PC-3 (cell line): ENCODE measurements around the gene AP3B1. TPM values are rescaled to one million over a fixed set of nuclear protein-coding genes. Genes with fewer than 3 reads are reported as not detected.

Experiments used
- ATAC-seq: fragments of 200-7000 bp; cut with Tn5 transposase; 2 replicates; pipeline ENCODE4 v1.9.1; 2020; ENCODE audit warnings: mild to moderate bottlenecking, moderate library complexity
- BruUV-seq: library from RNA; stranded (reverse); fragments of 400-500 nt; replicated peaks from 2 replicates; lab custom pipeline; 2021; lab: Mats Ljungman, UMichigan
- CTCF ChIA-PET: fragments of 300-600 bp; sonication (Branson Sonifier 250); formaldehyde crosslinking; loops from one replicate; lab custom pipeline; 2022; ENCODE audit warnings: antibody characterized with exemption; lab: Charles Lee
- POLR2A ChIA-PET: fragments of 300-600 bp; sonication (Branson Sonifier 250); formaldehyde crosslinking; loops from one replicate; lab custom pipeline; 2022; ENCODE audit warnings: antibody characterized with exemption; ENCODE audit not compliant: unreplicated experiment; lab: Charles Lee
- DNase-seq: peaks from one replicate; pipeline ENCODE4 v3.0.0-alpha.2; 2015
- H2AFZ ChIP-seq: fragments of 300-600 bp; sonication (generic); 2 replicates; pipeline ENCODE4 v1.6.0; 2016; ENCODE audit warnings: antibody characterized with exemption, low read length
- H3F3A ChIP-seq: fragments of 300-600 bp; sonication (generic); one replicate; pipeline ENCODE4 v1.6.0; 2017; ENCODE audit warnings: antibody characterized with exemption, low read length, control low read depth, mild to moderate bottlenecking; ENCODE audit not compliant: unreplicated experiment
- H3K27ac ChIP-seq: fragments of 300-600 bp; sonication (generic); 2 replicates; pipeline ENCODE4 v1.5.1; 2016; ENCODE audit warnings: mild to moderate bottlenecking, low read length
- H3K27me3 ChIP-seq: fragments of 300-600 bp; sonication (generic); 2 replicates; pipeline ENCODE4 v1.6.1; 2016; ENCODE audit warnings: low read length, mixed read lengths
- H3K36me3 ChIP-seq: fragments of 300-600 bp; sonication (generic); 2 replicates; pipeline ENCODE4 v1.6.1; 2016; ENCODE audit warnings: low read depth, mixed run types, low read length, mixed read lengths
- H3K4me1 ChIP-seq: fragments of 300-600 bp; sonication (generic); 2 replicates; pipeline ENCODE4 v1.5.1; 2016; ENCODE audit warnings: low read length; ENCODE audit not compliant: insufficient read depth
- H3K4me2 ChIP-seq: fragments of 300-600 bp; sonication (generic); 2 replicates; pipeline ENCODE4 v1.6.0; 2016; ENCODE audit warnings: low read length
- H3K4me3 ChIP-seq: fragments of 300-600 bp; sonication (generic); 2 replicates; pipeline ENCODE4 v1.5.1; 2016; ENCODE audit warnings: mild to moderate bottlenecking, low read length, mixed read lengths
- H3K79me2 ChIP-seq: fragments of 300-600 bp; sonication (generic); 2 replicates; pipeline ENCODE4 v1.6.1; 2017; ENCODE audit warnings: low read length, mixed read lengths
- H3K9ac ChIP-seq: fragments of 300-600 bp; sonication (generic); 2 replicates; pipeline ENCODE4 v1.6.0; 2016; ENCODE audit warnings: mild to moderate bottlenecking, low read length
- H3K9me2 ChIP-seq: fragments of 300-600 bp; sonication (generic); replicated peaks from 2 replicates; pipeline ENCODE4 v1.6.1; 2016; ENCODE audit warnings: mixed run types, low read length, mixed read lengths
- H3K9me3 ChIP-seq: fragments of 300-600 bp; sonication (generic); 2 replicates; pipeline ENCODE4 v1.6.1; 2016; ENCODE audit warnings: low read length, mixed read lengths
- H4K20me1 ChIP-seq: fragments of 300-600 bp; sonication (generic); 2 replicates; pipeline ENCODE4 v1.6.1; 2016; ENCODE audit warnings: low read length, mixed read lengths
- EZH2 ChIP-seq: fragments of 300-600 bp; sonication (generic); IDR thresholded peaks from one replicate; pipeline ENCODE4 v1.6.1; 2017; ENCODE audit warnings: antibody characterized with exemption, mild to moderate bottlenecking, low read length; ENCODE audit not compliant: unreplicated experiment
- EZH2phosphoT487 ChIP-seq: fragments of 300-600 bp; sonication (generic); IDR thresholded peaks from 2 replicates; pipeline ENCODE4 v1.6.1; 2018; ENCODE audit warnings: mild to moderate bottlenecking, antibody characterized with exemption, low read length, borderline replicate concordance
- intact Hi-C: fragments of 100-400 bp; cut with micrococcal nuclease; formaldehyde crosslinking; loops from 2 replicates; pipeline ENCODE4 v1.9.0; 2023
- total RNA-seq: library from RNA; depleted of rRNA; stranded (reverse); fragments of >200 nt; gene quantifications from 2 replicates; pipeline ENCODE4 v1.2.3, GENCODE V29; 2014
- TF ChIP-seq, protein P1 (sequence below): fragments of 300-600 bp; sonication (generic); conservative IDR thresholded peaks from 2 replicates; pipeline ENCODE4 v1.5.1; 2017; ENCODE audit warnings: antibody characterized with exemption, low read depth, mild to moderate bottlenecking, low read length

Gene AP3B1
- total RNA-seq, 1 experiment from 2014 or later: 25.7 TPM

DNA sequence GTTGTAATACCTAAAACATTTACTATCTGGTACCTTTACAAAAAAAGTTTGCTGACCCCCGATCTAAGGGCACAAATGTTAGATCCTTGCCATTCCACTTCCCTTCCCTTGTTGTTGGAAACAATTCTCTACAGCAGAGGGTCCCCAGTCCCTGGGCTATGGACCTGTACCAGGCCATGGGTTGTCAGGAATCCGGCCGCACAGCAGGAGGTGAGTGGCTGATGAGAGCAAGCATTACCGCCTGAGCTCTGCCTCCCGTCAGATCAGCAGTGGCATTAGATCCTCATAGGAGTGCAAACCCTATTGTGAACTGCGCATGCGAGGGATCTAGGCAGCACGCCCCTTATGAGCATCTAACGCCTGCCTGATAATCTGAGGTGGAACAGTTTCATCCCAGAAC lies 248.5 kb downstream of the AP3B1 start:
- TF ChIP-seq, protein P1, sequence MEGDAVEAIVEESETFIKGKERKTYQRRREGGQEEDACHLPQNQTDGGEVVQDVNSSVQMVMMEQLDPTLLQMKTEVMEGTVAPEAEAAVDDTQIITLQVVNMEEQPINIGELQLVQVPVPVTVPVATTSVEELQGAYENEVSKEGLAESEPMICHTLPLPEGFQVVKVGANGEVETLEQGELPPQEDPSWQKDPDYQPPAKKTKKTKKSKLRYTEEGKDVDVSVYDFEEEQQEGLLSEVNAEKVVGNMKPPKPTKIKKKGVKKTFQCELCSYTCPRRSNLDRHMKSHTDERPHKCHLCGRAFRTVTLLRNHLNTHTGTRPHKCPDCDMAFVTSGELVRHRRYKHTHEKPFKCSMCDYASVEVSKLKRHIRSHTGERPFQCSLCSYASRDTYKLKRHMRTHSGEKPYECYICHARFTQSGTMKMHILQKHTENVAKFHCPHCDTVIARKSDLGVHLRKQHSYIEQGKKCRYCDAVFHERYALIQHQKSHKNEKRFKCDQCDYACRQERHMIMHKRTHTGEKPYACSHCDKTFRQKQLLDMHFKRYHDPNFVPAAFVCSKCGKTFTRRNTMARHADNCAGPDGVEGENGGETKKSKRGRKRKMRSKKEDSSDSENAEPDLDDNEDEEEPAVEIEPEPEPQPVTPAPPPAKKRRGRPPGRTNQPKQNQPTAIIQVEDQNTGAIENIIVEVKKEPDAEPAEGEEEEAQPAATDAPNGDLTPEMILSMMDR: no peak
- TF ChIP-seq EZH2 (no peak), EZH2phosphoT487 (no peak)
- POLR2A ChIA-PET: no interaction called here
- H3K4me2 ChIP-seq: no peak overlapping the region

DNA sequence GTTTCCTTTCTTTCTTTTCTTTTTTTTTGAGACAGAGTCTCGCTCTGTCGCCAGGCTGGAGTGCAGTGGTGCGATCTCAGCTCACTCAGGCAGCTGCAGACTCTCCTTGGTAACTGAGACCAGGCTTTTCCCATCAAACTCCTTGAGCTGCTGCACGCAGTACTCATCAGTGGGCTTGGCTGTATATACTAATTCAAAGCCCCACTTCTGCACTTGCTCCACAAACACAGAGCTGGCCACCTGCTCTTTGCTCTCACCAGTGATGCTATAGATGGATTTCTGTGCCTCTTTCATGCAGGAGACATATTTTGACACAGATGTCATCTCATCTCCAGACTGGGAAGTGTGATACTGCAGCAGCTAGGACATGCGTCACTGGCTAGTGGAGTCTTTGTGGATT lies 252.7 kb downstream of the AP3B1 start:
- Histone ChIP-seq H3K4me2 (no peak overlapping the region), H3F3A (no peaks in the 10 kb centered on the region), H3K4me3 (no peak overlapping the region), H3K9ac (no peak overlapping the region), H3K27me3 (no peaks in the 10 kb centered on the region), H3K36me3 (no peaks in the 10 kb centered on the region), H3K27ac (no peak overlapping the region), H3K9me3 (no peaks in the 10 kb centered on the region), H3K79me2 (no peaks in the 10 kb centered on the region), H2AFZ (no peak overlapping the region), H3K4me1 (no peaks in the 10 kb centered on the region), H4K20me1 (no peaks in the 10 kb centered on the region), H3K9me2 (no peaks in the 10 kb centered on the region)
- intact Hi-C loops: no loop called here
- ChIA-PET POLR2A (interaction anchor here (0.6 kb wide), 2 partner anchors 200 to 523 kb away, joined by 4 to 5 read pairs; no protein-coding TSS in a partner anchor), CTCF (interaction anchor here (0.6 kb wide), 1 partner anchor 116 kb away, joined by 6 read pairs; no protein-coding TSS in a partner anchor)
- ATAC-seq (no peak), DNase-seq (no peak)
- BruUV-seq: no TSS peak
- no peak for TF ChIP-seq EZH2
- no peak for TF ChIP-seq EZH2phosphoT487
- TF ChIP-seq, protein P1: no peak

More for the DNA sequence above, 248.5 kb downstream of the AP3B1 start:
- no peaks in the 10 kb centered on the region for H3K79me2 ChIP-seq
- H3K36me3 ChIP-seq: no peaks in the 10 kb centered on the region
- peaks cover 4% of the 10 kb centered on the region for H3F3A ChIP-seq
- H3K4me1 ChIP-seq: peaks cover 5% of the 10 kb centered on the region; the same call in 1 of the 2 replicates
- H3K9me3 ChIP-seq: no peaks in the 10 kb centered on the region
- H3K9me2 ChIP-seq: no peaks in the 10 kb centered on the region
- no peaks in the 10 kb centered on the region for H4K20me1 ChIP-seq
- CTCF ChIA-PET: no interaction called here
- H2AFZ ChIP-seq: no peak overlapping the region
- H3K9ac ChIP-seq: no peak overlapping the region
- no peak for ATAC-seq
- H3K27me3 ChIP-seq: no peaks in the 10 kb centered on the region
- intact Hi-C loops: no loop called here
- H3K27ac ChIP-seq: no peak overlapping the region
- no TSS peak for BruUV-seq
- DNase-seq: no peak
- no peak overlapping the region for H3K4me3 ChIP-seq

DNA sequence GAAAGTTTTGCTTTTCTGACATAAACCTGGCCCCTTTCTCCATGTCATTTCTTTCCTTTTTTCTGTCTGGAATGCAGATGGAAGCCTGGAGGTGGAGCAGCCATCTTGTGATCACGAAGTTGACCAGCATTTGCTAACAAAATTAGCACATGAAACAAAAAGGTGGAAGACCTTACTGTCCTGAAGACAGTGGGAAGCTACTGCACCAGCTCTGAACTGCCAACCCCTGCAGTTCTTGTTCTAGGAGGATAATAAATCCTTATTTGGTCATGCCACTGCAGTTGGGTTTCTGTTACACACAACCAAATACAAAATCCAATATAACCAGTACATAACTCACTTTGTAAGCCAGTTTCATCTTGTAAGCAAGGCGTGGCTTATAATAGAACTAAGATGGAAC lies 269.0 kb downstream of the AP3B1 start:
- Histone ChIP-seq H3K79me2 (no peaks in the 10 kb centered on the region), H3K9me2 (no peaks in the 10 kb centered on the region), H3K4me2 (no peak overlapping the region), H3K4me1 (no peaks in the 10 kb centered on the region), H4K20me1 (no peaks in the 10 kb centered on the region), H3K9me3 (no peaks in the 10 kb centered on the region), H3K27ac (no peak overlapping the region), H3K27me3 (no peaks in the 10 kb centered on the region), H2AFZ (no peak overlapping the region), H3K9ac (no peak overlapping the region), H3K4me3 (no peak overlapping the region), H3F3A (no peaks in the 10 kb centered on the region), H3K36me3 (no peaks in the 10 kb centered on the region)
- intact Hi-C loops: no loop called here
- no TSS peak for BruUV-seq
- ChIA-PET CTCF (no interaction called here), POLR2A (no interaction called here)
- no peak for TF ChIP-seq EZH2phosphoT487
- TF ChIP-seq EZH2: no peak
- TF ChIP-seq, protein P1: no peak
- DNase-seq (no peak), ATAC-seq (no peak)
